MCF 10A (cell line): ENCODE data around the gene ZBTB12. TPM values are rescaled to one million over a fixed set of nuclear protein-coding genes. Genes with fewer than 3 reads are reported as not detected.

Experiments
- BruUV-seq: library from RNA; stranded (reverse); fragments of 400-500 nt; replicated peaks from 2 replicates; lab custom pipeline; 2021; lab: Mats Ljungman, UMichigan
- CTCF ChIA-PET: fragments of 300-600 bp; sonication (Branson Sonifier 250); formaldehyde crosslinking; extraction: SDS; loops from one replicate; lab custom pipeline; 2021; ENCODE audit warnings: antibody characterized with exemption, inconsistent platforms; lab: Yijun Ruan, JAX
- POLR2A ChIA-PET: fragments of 300-600, 350-650 bp; sonication (Branson Sonifier 250); formaldehyde crosslinking; extraction: SDS; loops from one replicate; lab custom pipeline; 2020; ENCODE audit warnings: antibody characterized with exemption, inconsistent platforms; lab: Yijun Ruan, JAX
- DNase-seq: peaks from one replicate; pipeline ENCODE4 v3.0.0-alpha.2; 2018; ENCODE audit not compliant: unreplicated experiment
- H3K27ac Mint-ChIP-seq: one replicate; pipeline ENCODE4 v1.8.0; 2022; ENCODE audit warnings: mild to moderate bottlenecking, low read depth, mixed read lengths; ENCODE audit not compliant: unreplicated experiment
- H3K27me3 Mint-ChIP-seq: one replicate; pipeline ENCODE4 v1.8.0; 2022; ENCODE audit warnings: mixed read lengths; ENCODE audit not compliant: insufficient read depth, unreplicated experiment
- H3K36me3 Mint-ChIP-seq: one replicate; pipeline ENCODE4 v1.8.0; 2022; ENCODE audit warnings: mild to moderate bottlenecking, moderate library complexity, mixed read lengths; ENCODE audit not compliant: insufficient read depth, unreplicated experiment
- H3K4me1 Mint-ChIP-seq: one replicate; pipeline ENCODE4 v1.8.0; 2022; ENCODE audit warnings: mixed read lengths; ENCODE audit not compliant: insufficient read depth, unreplicated experiment
- H3K4me3 Mint-ChIP-seq: one replicate; pipeline ENCODE4 v1.8.0; 2022; ENCODE audit warnings: mild to moderate bottlenecking, moderate library complexity, mixed read lengths; ENCODE audit not compliant: unreplicated experiment
- H3K9me3 Mint-ChIP-seq: one replicate; pipeline ENCODE4 v1.8.0; 2022; ENCODE audit warnings: mixed read lengths; ENCODE audit not compliant: unreplicated experiment
- CTCF ChIP-seq: fragments of 200-600 bp; IDR thresholded peaks from one replicate; pipeline ENCODE4 v1.8.0; 2022; ENCODE audit warnings: antibody characterized with exemption, mild to moderate bottlenecking; ENCODE audit not compliant: unreplicated experiment
- intact Hi-C: fragments of 100-400 bp; cut with micrococcal nuclease; formaldehyde crosslinking; loops from 2 replicates; pipeline ENCODE4 v1.14.1; 2022
- total RNA-seq: library from RNA; stranded (reverse); gene quantifications from 2 replicates; pipeline ENCODE4 v1.2.3, GENCODE V29; 2022

The ZBTB12 gene
- total RNA-seq, 1 experiment from 2014 or later = 3.6 TPM

- H3K4me1 Mint-ChIP-seq = no peaks in the 10 kb centered on the region
- peaks cover 41% of the 10 kb centered on the region for H3K36me3 Mint-ChIP-seq
- H3K27ac Mint-ChIP-seq = no peak overlapping the region
- no TSS peak for BruUV-seq
- H3K9me3 Mint-ChIP-seq = no peaks in the 10 kb centered on the region
- H3K4me3 Mint-ChIP-seq = no peak overlapping the region
- H3K27me3 Mint-ChIP-seq = no peaks in the 10 kb centered on the region
- ChIA-PET POLR2A (no interaction called here), CTCF (no interaction called here)
- intact Hi-C loops = no loop called here
- no peak for DNase-seq
- no peak for TF ChIP-seq CTCF
These were observed 22.7 kb downstream of the ZBTB12 start for GRCh38 chr6:31879143-31879542.

DNA sequence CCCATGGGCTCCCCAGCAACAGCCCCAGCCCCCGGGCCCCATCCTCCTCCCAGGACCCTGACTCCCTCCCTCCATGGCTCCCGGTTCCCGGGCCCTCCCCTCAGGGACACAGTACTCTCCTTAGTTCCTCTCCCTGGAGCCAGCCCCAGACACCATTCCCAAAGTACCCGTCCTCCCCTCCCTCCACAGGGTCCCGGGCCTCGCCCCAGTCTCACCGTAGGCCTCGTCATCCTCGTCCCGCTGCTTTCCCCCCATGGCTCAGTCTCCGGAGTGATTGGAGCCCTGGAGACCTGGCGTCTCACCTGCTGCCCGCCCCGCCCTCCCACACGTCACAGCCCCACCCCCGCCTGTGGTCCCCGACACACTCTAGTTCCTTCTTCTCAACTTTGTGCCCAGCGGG lies 23.2 kb downstream of the ZBTB12 start, which contains the start of gene SLC44A4:
Gene SLC44A4, minus strand, starts transcription at position 272 of the 400 bp plus-strand sequence. Its CDS starts 17 bp downstream, at position 255.
- Mint-ChIP-seq H3K4me1 (no peaks in the 10 kb centered on the region), H3K4me3 (no peak within 1 kb of the TSS), H3K9me3 (no peaks in the 10 kb centered on the region), H3K27ac (no peak within 1 kb of the TSS), H3K27me3 (no peaks in the 10 kb centered on the region), H3K36me3 (peaks cover 39% of the 10 kb centered on the region)
- no TSS peak for BruUV-seq
- POLR2A ChIA-PET = no interaction called here
- intact Hi-C loops = no loop called here
- CTCF ChIA-PET = no interaction called here
- no peak for TF ChIP-seq CTCF
- DNase-seq = no peak

DNA sequence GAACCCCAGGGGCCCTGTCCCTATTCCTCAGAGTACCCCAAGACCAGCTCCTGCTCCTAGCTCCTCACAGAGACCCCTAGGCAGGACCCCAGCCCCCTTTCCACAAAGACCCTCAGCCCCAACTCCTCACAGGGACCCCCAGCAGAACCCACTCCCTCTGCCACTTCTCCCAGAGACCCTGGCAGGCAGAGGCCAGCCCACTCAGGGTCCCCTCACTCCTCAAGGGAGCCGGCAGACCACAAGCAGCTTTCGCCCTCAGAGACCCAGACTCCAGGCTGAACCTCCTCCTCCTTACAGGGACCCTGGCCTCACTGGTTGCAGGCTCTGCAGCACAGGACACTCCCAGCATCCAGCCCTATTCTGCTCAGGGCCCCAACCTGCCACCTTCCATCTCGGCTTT lies 23.7 kb downstream of the ZBTB12 start:
- no peak for DNase-seq
- H3K36me3 Mint-ChIP-seq = peaks cover 39% of the 10 kb centered on the region
- no peaks in the 10 kb centered on the region for H3K9me3 Mint-ChIP-seq
- ChIA-PET CTCF (no interaction called here), POLR2A (no interaction called here)
- no peak overlapping the region for H3K27ac Mint-ChIP-seq
- no peak for TF ChIP-seq CTCF
- BruUV-seq = no TSS peak
- no peaks in the 10 kb centered on the region for H3K4me1 Mint-ChIP-seq
- H3K27me3 Mint-ChIP-seq = no peaks in the 10 kb centered on the region
- intact Hi-C loops = no loop called here
- H3K4me3 Mint-ChIP-seq = no peak overlapping the region

GRCh38 chr6:31877651-31878161 lies 24.2 kb downstream of the ZBTB12 start:
- ChIA-PET CTCF (no interaction called here), POLR2A (no interaction called here)
- H3K36me3 Mint-ChIP-seq = peaks cover 36% of the 10 kb centered on the region
- TF ChIP-seq CTCF = no peak
- H3K9me3 Mint-ChIP-seq = no peaks in the 10 kb centered on the region
- DNase-seq = no peak
- no peaks in the 10 kb centered on the region for H3K27me3 Mint-ChIP-seq
- BruUV-seq = no TSS peak
- H3K27ac Mint-ChIP-seq = no peak overlapping the region
- intact Hi-C loops = no loop called here
- H3K4me3 Mint-ChIP-seq = no peak overlapping the region
- no peaks in the 10 kb centered on the region for H3K4me1 Mint-ChIP-seq
